Erythroblast (primary cell): Measurements from ENCODE around the gene TNFRSF25.
"Not testable (repeated sequence)": the region's sequence is repeated elsewhere in the genome, so short reads cannot be mapped to it uniquely, and the experiment has no call there.

Source experiments
- DNase-seq, 2 experiments: peaks; one replicate each; lab custom pipeline; 2025; lab: John Stamatoyannopoulos, UW
- GATA1 ChIP-seq: IDR thresholded peaks from 2 replicates; pipeline ENCODE4 v1.6.1; 2011; ENCODE audit warnings: low read depth, mild to moderate bottlenecking, control low read depth, low read length, moderate library complexity
- POLR2A ChIP-seq: IDR thresholded peaks from 2 replicates; pipeline ENCODE4 v1.6.1; 2011; ENCODE audit warnings: mild to moderate bottlenecking, low read length

Gene TNFRSF25

DNA sequence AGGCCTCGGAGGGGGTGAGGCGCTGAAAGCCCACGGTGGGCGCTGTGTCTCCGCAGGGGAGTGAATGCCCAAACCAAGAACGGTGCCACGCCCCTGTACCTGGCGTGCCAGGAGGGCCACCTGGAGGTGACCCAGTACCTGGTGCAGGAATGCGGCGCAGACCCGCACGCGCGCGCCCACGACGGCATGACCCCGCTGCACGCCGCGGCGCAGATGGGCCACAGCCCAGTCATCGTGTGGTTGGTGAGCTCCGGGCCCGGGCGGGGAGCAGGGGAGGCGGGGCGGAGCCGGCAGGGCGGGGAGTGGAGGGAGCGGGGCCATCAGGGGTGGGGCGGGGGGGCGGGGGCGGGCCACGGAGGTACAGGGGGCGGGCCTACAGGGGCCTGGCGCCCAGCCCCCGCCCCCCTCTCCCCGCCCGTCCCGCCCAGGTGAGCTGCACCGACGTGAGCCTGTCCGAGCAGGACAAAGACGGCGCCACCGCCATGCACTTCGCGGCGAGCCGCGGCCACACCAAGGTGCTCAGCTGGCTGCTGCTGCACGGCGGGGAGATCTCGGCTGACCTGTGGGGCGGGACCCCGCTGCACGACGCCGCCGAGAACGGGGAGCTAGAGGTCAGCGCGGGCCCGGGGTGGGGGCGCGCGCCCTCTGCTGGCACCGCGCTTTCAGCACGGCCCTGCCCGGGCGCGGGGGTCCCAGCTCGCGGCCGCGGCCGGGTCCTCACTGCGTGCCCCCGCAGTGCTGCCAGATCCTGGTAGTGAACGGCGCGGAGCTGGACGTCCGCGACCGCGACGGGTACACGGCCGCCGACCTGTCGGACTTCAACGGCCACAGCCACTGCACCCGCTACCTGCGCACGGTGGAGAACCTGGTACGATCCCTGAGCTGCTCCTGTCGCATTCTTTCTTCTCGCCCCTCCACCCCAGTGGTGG, 25.5 kb downstream of the TNFRSF25 start:
- DNase-seq: peak; percentile 81 to 87
- no peak for TF ChIP-seq POLR2A
- no peak for TF ChIP-seq GATA1

DNA sequence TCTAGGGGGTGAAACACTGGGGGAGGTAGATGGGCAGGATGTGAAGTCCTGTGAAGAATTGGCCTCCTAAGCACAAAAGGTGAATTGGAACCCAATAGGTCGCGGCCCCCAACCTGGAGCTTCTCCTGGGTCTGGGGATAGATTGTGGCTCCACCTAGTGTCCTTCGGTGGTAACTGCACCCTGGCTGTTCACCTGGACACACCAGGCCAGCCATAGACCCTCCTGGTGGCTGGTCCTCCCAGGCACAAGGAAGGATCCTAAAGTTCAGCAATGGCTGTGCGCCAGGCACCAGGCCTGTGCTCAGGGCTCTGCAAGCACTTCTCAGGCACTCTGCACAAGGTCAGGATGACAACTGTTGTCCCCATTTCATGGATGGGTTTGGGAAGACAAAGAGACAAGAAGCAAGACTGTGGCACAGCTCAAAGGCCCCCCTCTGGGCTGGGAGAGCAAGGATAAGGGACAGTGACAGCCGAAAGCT, 27.9 kb downstream of the TNFRSF25 start:
- TF ChIP-seq POLR2A: no peak
- no peak for TF ChIP-seq GATA1
- peak; percentile 66 to 81 for DNase-seq

DNA sequence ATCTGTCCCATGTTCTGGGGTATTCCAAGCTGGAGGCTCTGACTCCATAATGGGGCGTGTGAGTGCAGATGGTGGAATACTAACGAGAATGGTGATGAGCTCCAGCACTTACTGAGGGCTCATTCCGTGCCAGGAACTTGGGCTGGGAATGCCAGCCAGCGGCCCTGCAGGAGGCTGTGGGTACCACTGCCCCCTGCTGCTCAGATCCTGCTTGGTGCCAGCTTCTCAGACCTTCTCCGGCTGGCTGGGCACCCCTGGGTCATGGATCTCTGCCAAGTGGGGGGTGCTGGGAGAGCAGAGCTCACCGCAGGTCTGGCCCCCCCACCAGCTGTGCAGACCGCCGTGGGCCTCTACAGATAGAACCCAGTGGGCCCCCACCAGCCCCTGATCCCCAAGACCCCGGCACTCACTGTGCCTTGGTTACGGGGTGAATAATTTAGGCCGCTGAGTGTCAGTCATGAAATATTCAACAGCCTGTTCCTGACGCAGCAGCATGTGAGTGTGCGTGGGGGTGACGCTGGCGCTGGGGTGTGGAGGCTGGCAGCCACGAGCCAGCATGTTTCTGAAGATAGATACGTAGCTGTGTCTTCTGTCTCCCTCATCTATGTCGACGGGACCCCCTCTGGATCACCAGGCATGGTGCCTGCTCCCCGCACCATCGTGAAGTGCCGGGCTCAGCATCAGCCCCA, 28.8 kb downstream of the TNFRSF25 start:
- DNase-seq: not testable (repeated sequence)

DNA sequence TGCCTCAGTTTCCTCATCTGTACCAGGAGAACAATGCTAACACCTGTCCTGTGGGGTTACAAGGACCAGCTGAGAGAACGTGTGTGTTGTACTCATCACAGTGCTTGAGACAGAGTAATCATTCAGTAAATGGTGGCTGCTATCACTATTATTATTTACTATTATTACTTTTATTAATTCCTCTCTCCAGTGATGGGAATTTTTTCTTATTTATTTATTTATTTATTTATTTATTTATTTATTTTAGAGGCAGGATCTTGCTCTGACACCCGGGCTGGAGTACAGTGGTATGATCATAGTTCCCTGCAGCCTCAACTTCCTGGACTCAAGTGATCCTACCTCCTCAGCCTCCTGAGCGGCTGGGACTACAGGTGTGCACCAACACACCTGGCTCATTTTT, 29.7 kb downstream of the TNFRSF25 start:
- DNase-seq: not testable (repeated sequence)

DNA sequence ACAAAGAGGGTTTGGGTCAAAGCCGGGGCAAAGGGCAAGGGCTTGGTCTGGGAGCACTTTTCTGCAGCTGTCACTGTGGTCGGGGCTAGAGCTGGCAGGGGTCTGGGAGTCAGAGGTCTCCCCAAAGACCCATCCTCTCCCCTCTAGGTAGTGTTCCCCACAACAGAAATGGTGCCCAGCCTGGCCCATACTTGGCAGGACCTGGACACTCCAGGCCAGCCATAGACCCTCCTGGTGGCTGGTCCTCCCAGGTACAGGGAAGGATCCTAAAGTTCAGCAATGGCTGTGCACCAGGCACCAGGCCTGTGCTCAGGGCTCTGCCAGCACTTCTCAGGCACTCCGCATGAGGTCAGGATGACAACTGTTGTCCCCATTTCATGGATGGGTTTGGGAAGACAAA, 30.4 kb downstream of the TNFRSF25 start:
- no peak for DNase-seq

DNA sequence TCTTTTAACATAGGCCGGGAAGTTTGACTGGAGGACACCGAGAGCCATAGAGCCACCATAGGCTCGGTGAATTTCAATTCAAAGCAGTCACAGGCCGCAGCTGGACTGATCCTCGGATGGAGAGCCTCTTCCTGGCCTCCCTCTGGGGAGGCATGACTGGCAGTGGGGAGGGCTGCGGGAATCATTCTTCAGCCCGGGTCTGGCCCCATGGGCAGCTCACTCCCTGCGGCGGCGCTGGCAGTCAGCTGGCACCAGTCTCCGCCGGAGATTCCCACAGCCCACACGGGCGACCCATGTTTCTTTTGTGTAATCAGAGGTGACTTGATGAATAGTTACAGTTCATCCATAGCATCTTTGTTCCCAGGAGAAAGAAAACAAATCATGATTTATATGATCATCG, 30.8 kb downstream of the TNFRSF25 start:
- no peak for TF ChIP-seq GATA1
- TF ChIP-seq POLR2A: no peak
- no peak for DNase-seq

More for the DNA sequence above, 30.4 kb downstream of the TNFRSF25 start:
- TF ChIP-seq GATA1 (no peak), POLR2A (no peak)

DNA sequence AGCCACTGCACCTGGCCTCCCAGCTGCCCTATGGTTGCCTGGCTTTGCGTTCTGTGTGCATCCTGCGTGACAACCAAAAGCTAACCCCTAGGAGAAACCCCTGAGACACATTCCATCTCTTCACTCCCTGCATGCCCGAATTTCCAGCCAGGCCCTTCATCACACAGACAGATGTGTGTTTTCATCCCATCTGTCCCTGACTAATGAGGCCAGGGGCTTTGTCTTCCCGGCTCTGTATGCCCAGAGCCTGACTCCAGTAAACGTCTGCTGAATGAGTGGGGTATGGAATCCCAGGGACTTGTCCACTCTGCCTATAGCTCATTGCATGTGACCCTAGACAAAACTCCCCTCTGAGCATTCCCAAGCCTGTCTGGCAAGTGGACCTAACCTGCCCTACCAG, 31.8 kb downstream of the TNFRSF25 start:
- DNase-seq: no peak
- TF ChIP-seq GATA1 (no peak), POLR2A (no peak)

DNA sequence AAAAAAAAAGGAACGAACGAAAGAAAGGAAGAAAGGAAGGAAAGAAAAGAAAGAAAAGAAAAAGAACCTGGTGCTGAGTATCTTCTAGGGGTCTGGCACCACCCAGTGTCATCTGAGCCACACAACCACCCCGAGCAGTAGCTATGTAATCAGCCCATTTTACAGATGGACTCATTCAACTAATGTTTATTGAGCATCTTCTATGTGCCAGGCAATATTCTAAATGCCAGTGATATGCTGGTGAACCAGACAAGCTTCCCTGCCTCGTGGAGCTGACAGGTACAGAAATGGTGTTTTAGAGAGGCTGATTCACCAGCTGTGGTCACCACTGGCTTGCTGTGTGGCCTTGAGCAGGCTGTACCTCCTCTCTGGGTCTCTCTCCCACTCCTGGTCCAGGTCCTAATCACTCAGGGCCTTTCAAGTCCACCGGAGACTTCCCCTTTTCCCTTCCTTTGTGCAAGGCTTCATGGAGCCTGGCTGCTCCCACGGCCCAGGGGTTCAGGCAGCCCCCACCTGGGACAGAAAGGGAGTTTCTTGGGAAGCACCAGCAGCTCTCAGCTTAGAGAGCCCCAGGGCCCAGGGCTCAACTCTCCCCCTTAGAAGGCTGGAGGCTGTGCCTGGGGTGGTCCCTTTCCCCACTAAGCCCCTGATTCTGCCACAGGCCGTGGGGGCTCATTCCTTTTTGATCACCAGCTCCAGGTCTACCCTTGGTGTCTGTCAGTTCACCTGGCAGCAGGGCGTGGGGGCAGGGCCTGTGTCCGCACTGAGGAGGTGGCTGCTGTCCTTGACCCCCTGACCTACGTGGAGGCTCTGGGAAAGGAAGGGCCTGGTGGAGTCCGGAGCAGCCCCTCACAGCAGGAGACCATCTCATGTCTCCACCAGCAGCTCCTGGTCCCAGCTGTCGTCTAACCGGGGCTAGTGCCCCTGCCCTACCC, 34.1 kb downstream of the TNFRSF25 start:
- DNase-seq: not testable (repeated sequence)

DNA sequence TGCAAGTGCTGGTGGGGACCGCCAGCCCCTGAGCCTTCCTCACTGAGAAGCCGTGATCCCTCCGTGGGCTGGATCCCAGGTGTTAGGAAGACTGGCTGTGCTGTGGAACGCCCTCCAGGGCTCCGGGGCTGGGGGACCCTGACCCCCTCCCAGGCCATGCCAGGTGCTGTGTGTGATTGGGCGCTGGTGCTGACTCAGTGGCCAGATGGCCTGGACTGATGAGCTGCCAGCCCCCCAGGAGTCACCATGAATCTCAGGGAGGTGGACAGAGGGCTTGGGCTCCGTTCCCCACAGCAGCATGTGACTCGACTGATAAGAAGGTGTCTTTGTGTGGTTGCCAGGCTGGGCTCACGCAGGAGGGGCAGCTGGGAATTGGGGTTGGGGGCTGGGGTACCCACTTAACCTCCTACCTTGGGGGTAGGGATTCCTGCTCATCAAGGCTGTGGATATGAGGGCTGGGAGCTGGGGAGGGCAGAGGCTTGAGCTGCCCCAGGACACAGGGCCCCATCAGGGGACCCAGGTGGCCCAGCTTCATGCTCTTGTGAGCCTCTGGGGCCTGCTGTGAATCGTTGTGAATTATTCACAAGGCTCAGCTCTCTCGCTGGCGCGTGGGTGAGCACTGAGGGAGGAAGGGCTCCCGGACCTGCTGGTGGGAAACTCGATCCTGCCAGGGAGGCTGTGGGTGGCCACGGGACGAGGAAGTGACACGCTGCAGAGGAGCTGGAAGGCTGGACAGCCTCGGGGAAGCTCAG, 36.1 kb downstream of the TNFRSF25 start:
- DNase-seq: peak; percentile 86 to 91

DNA sequence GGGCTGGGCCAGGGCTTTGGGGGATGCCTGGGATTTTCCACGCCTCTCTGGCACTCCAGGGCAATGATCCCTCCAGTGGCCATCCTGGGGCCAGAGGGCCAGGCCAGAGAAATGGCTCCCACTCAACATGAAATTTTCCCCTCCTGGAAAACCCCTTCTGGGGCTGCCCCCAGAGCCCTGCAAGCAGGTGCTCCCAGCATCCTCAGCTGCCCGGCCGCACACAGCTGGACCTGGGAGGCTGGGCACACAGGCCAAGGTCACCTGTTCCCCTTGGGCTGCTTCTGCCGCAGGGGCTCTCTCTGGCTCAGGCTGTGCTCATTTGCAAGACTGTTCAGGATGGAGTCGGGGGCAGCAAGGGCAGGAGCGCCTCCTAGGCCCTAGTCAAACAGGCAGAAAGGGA, 37.5 kb downstream of the TNFRSF25 start:
- not testable (repeated sequence) for DNase-seq

DNA sequence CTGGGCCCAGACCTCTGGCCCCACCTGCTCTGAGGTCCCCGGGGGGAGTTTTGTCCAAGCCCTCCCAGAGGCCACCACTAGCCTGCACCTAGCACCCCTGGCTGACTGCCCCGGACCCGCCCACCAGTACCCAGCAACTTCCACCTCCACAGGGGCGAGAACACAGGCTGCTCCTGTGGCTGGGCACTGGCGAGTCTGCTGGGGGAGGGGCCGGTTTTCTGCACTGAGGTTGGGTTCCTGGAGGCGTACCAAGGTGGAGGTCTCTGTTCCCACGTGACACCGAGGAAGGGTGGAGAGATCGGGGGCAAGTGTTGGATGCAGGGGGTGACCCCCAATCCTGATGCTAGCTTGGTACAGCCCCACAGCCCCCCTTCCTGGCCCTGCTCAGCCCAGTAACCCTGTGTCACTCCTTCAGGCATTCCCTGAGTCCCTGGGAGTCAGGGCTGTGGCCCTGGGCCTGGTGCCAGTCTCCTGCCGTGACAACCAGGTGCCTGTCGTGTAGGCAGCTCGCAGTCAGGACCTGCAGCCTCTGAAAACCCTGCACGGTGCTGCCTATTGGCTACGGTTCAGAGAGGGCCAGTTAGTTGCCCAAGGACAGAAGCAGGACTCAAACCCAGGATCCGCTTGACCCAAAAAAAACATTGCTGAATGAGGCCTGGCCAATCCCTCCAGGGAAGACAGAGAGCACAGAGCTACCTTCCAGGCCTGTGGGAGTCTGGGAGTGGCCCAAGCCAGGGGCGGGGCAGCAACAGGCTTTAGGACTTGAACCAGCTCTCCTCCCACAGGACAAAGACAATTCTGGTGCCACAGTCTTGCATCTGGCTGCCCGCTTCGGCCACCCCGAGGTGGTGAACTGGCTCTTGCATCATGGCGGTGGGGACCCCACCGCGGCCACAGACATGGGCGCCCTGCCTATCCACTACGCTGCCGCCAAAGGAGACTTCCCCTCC, 38.3 kb downstream of the TNFRSF25 start:
- TF ChIP-seq POLR2A (no peak), GATA1 (no peak)
- peak; percentile 28 to 49 for DNase-seq

DNA sequence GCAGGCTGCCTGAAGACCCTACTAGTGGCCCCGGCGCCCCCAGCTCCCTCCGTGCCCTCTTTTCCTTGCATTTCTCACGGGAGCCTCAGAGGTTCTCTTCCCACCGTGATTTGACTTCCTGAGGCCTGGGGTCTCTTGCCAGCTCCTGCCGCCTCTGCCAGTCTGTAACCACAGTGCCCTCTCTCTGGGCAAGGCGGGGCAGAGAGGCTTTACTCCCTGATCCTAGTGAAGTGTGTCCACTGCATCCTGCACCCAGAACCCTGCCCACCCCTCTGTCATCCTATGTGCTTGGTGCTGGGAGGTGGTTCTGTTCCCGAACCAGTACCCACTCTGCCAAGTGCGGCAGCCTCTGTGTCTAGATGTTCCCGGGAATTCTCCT, 39.0 kb downstream of the TNFRSF25 start:
- no peak for TF ChIP-seq POLR2A
- no peak for TF ChIP-seq GATA1
- DNase-seq: no peak
